NCI-H1417 (cell line): ENCODE data around the gene ZNF732.
A peak's percentile ranks its signal among the peaks of the same experiment; 100 is the strongest.
"Not testable (repeated sequence)": the region's sequence is repeated elsewhere in the genome, so short reads cannot be mapped to it uniquely, and the experiment has no call there.

Experiments
- DNase-seq, 3 experiments: peaks; one replicate each; lab custom pipeline; 2025; lab: John Stamatoyannopoulos, UW

The ZNF732 gene

GRCh38 chr4:253936-254756 lies 51.1 kb downstream of the ZNF732 start:
- no peak for DNase-seq

GRCh38 chr4:252065-252601 lies 53.1 kb downstream of the ZNF732 start:
- DNase-seq = no peak

- DNase-seq = peak in 2 of 3 experiments; percentile 16 to 83
Observed at GRCh38 chr4:244471-244870, 60.8 kb downstream of the ZNF732 start.

GRCh38 chr4:243426-243825 lies 61.8 kb downstream of the ZNF732 start:
- peak in 2 of 3 experiments; percentile 60 to 92 for DNase-seq

- DNase-seq = peak in 2 of 3 experiments; percentile 18 to 91
Observed at GRCh38 chr4:242121-242848, 63.0 kb downstream of the ZNF732 start.

GRCh38 chr4:241411-241810 lies 63.9 kb downstream of the ZNF732 start:
- not testable (repeated sequence) for DNase-seq

GRCh38 chr4:236028-236427 lies 69.2 kb downstream of the ZNF732 start:
- no peak for DNase-seq

- DNase-seq = no peak
Observed at GRCh38 chr4:234178-234577, 71.1 kb downstream of the ZNF732 start.

- DNase-seq = no peak
Observed at GRCh38 chr4:223913-224497, 81.3 kb downstream of the ZNF732 start.
